HEK293 (cell line): Measurements from ENCODE around the gene LRRC47.

Experiments used
- ELK4 ChIP-seq: IDR thresholded peaks from 2 replicates; pipeline ENCODE4 v1.6.1; 2011; ENCODE audit warnings: mild to moderate bottlenecking, low read depth, low read length, borderline replicate concordance
- GFI1B ChIP-seq: fragments of 450-650 bp; formaldehyde crosslinking; IDR thresholded peaks from 2 replicates; pipeline ENCODE4 v1.5.1; 2016; ENCODE audit warnings: missing biosample characterization, missing genetic modification characterization
- GLI4 ChIP-seq: fragments of 450-650 bp; formaldehyde crosslinking; IDR thresholded peaks from 2 replicates; pipeline ENCODE4 v1.5.1; 2016; ENCODE audit warnings: missing biosample characterization, missing genetic modification characterization
- GLIS2 ChIP-seq: fragments of 450-650 bp; formaldehyde crosslinking; IDR thresholded peaks from 2 replicates; pipeline ENCODE4 v1.5.1; 2016; ENCODE audit warnings: missing biosample characterization, missing genetic modification characterization
- KLF1 ChIP-seq: fragments of 450-650 bp; formaldehyde crosslinking; IDR thresholded peaks from 2 replicates; pipeline ENCODE4 v1.5.1; 2016; ENCODE audit warnings: missing biosample characterization, missing genetic modification characterization
- PATZ1 ChIP-seq: fragments of 450-650 bp; formaldehyde crosslinking; IDR thresholded peaks from 2 replicates; pipeline ENCODE4 v1.5.1; 2016; ENCODE audit warnings: missing biosample characterization, missing genetic modification characterization
- PRDM1 ChIP-seq: fragments of 450-650 bp; formaldehyde crosslinking; IDR thresholded peaks from 2 replicates; pipeline ENCODE4; 2016; ENCODE audit warnings: missing biosample characterization, missing genetic modification characterization
- SCRT2 ChIP-seq: fragments of 450-650 bp; formaldehyde crosslinking; IDR thresholded peaks from 2 replicates; pipeline ENCODE4 v1.5.1; 2016; ENCODE audit warnings: missing biosample characterization, missing genetic modification characterization
- SETDB1 ChIP-seq: IDR thresholded peaks from one replicate; pipeline ENCODE4 v1.6.1; 2017; ENCODE audit warnings: mild to moderate bottlenecking, low read length, moderate library complexity, mixed read lengths; ENCODE audit not compliant: insufficient read length
- SP7 ChIP-seq: fragments of 450-650 bp; formaldehyde crosslinking; IDR thresholded peaks from 2 replicates; pipeline ENCODE4 v1.5.1; 2016; ENCODE audit warnings: missing biosample characterization, missing genetic modification characterization
- YY1 ChIP-seq: fragments of 450-650 bp; formaldehyde crosslinking; IDR thresholded peaks from 2 replicates; pipeline ENCODE4 v1.5.1; 2018; ENCODE audit warnings: missing biosample characterization, missing genetic modification characterization
- ZBTB20 ChIP-seq: fragments of 450-650 bp; formaldehyde crosslinking; IDR thresholded peaks from 2 replicates; pipeline ENCODE4 v1.5.1; 2016; ENCODE audit warnings: missing biosample characterization, missing genetic modification characterization
- ZBTB26 ChIP-seq: fragments of 450-650 bp; formaldehyde crosslinking; optimal IDR thresholded peaks from 2 replicates; pipeline ENCODE3; 2016; ENCODE audit warnings: missing biosample characterization, mild to moderate bottlenecking, missing genetic modification characterization
- ZFHX2 ChIP-seq: fragments of 450-650 bp; formaldehyde crosslinking; conservative IDR thresholded peaks from 2 replicates; pipeline ENCODE4 v1.5.1; 2016; ENCODE audit warnings: missing biosample characterization, missing genetic modification characterization
- ZNF138 ChIP-seq: fragments of 450-650 bp; formaldehyde crosslinking; IDR thresholded peaks from 2 replicates; pipeline ENCODE4 v1.5.1; 2016; ENCODE audit warnings: missing biosample characterization, missing genetic modification characterization, borderline replicate concordance
- ZNF175 ChIP-seq: fragments of 450-650 bp; formaldehyde crosslinking; IDR thresholded peaks from 2 replicates; pipeline ENCODE4 v1.5.1; 2016; ENCODE audit warnings: missing biosample characterization, missing genetic modification characterization
- ZNF19 ChIP-seq: fragments of 450-650 bp; formaldehyde crosslinking; IDR thresholded peaks from 2 replicates; pipeline ENCODE4; 2016; ENCODE audit warnings: missing biosample characterization, missing genetic modification characterization, low read depth
- ZNF24 ChIP-seq: fragments of 450-650 bp; formaldehyde crosslinking; IDR thresholded peaks from 2 replicates; pipeline ENCODE4 v1.5.1; 2016; ENCODE audit warnings: missing biosample characterization, missing genetic modification characterization
- ZNF311 ChIP-seq: fragments of 450-650 bp; formaldehyde crosslinking; IDR thresholded peaks from 2 replicates; pipeline ENCODE4 v1.5.1; 2017; ENCODE audit warnings: missing biosample characterization, missing genetic modification characterization, borderline replicate concordance
- ZNF426 ChIP-seq: fragments of 450-650 bp; formaldehyde crosslinking; IDR thresholded peaks from 2 replicates; pipeline ENCODE4 v1.5.1; 2017; ENCODE audit warnings: missing biosample characterization, missing genetic modification characterization, mild to moderate bottlenecking, inconsistent platforms, moderate library complexity
- ZNF449 ChIP-seq: fragments of 450-650 bp; formaldehyde crosslinking; IDR thresholded peaks from 2 replicates; pipeline ENCODE4 v1.5.1; 2017; ENCODE audit warnings: missing biosample characterization, mild to moderate bottlenecking, missing genetic modification characterization, moderate library complexity
- ZNF514 ChIP-seq: fragments of 450-650 bp; formaldehyde crosslinking; IDR thresholded peaks from 2 replicates; pipeline ENCODE4 v1.5.1; 2016; ENCODE audit warnings: missing biosample characterization, missing genetic modification characterization
- ZNF626 ChIP-seq: fragments of 450-650 bp; sonication (Bioruptor Pico); formaldehyde crosslinking; IDR thresholded peaks from 2 replicates; pipeline ENCODE4 v1.5.1; 2018; ENCODE audit warnings: missing biosample characterization, missing genetic modification characterization, inconsistent platforms
- ZNF777 ChIP-seq: fragments of 450-650 bp; formaldehyde crosslinking; IDR thresholded peaks from 2 replicates; pipeline ENCODE4 v1.5.1; 2017; ENCODE audit warnings: missing biosample characterization, missing genetic modification characterization, borderline replicate concordance
- TF ChIP-seq, protein P1 (sequence below): fragments of 450-650 bp; formaldehyde crosslinking; IDR thresholded peaks from 2 replicates; pipeline ENCODE4 v1.5.1; 2016; ENCODE audit warnings: missing biosample characterization, missing genetic modification characterization
- TF ChIP-seq, protein P2 (sequence below): sonication (generic); formaldehyde crosslinking; IDR thresholded peaks from 2 replicates; pipeline ENCODE4 v1.8.1; 2022; ENCODE audit warnings: mild to moderate bottlenecking, moderate library complexity, missing genetic modification reagents
- TF ChIP-seq, protein P3 (sequence below): fragments of 450-650 bp; formaldehyde crosslinking; IDR thresholded peaks from 2 replicates; pipeline ENCODE4 v1.5.1; 2017; ENCODE audit warnings: missing biosample characterization, missing genetic modification characterization

LRRC47 gene

DNA sequence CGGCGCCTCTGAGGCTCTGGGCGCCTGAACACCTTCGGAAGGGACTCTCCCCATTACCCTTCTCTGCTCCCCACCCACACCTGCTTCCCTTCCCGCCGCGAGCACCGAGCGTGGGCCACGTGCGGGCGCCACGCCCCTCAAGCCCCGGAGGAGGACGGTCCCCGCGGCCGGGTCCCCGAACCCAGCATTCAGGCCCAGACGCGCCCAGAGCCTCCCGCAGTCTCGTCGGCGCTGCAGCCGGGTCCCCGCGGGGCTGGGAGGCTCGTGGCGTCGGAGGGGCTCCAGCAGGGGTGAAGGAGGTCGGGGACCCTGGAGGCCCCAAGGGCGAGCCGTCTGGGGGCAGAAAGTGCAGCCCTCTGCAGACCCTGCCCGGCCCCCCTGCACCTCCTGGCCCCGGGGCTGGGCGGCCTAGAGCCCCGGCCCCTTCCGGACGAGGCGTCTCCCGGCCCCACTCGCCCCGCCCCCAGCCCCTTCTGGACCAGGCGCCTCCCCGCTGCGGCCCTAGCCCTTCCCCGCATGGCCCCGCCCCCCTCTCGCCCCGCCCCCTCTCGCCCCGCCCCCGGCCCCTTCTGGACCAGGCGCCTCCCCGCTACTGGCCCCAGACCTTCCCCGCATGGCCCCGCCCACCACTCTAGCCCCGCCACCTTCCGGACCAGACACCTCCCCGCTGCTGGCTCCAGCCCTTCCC lies 24.1 kb downstream of the LRRC47 start (continued):
- TF ChIP-seq ZNF19 (tag by site-specific recombination) (no peak), YY1 (no peak), ZNF449 (tag by site-specific recombination) (no peak), ZNF24 (tag by site-specific recombination) (no peak), ELK4 (no peak), SP7 (tag by site-specific recombination) (peak; percentile 52), GFI1B (tag by site-specific recombination) (no peak), ZBTB20 (tag by site-specific recombination) (peak; percentile 100), ZNF626 (tag by site-specific recombination) (no peak), GLIS2 (peak; percentile 62), ZNF311 (tag by site-specific recombination) (no peak), SCRT2 (tag by site-specific recombination) (no peak), PATZ1 (tag by site-specific recombination) (peak; percentile 38), ZNF777 (peak; percentile 25; the same call in 1 of the 2 replicates), KLF1 (peak; percentile 53; the same call in 1 of the 2 replicates), ZNF426 (tag by site-specific recombination) (no peak), SETDB1 (no peak), ZNF514 (no peak), ZFHX2 (peak; percentile 89), ZNF175 (tag by site-specific recombination) (no peak), PRDM1 (tag by site-specific recombination) (no peak), ZNF138 (tag by site-specific recombination) (no peak), ZBTB26 (tag by site-specific recombination) (peak; percentile 47), GLI4 (tag by site-specific recombination) (no peak)
- TF ChIP-seq, protein P1, sequence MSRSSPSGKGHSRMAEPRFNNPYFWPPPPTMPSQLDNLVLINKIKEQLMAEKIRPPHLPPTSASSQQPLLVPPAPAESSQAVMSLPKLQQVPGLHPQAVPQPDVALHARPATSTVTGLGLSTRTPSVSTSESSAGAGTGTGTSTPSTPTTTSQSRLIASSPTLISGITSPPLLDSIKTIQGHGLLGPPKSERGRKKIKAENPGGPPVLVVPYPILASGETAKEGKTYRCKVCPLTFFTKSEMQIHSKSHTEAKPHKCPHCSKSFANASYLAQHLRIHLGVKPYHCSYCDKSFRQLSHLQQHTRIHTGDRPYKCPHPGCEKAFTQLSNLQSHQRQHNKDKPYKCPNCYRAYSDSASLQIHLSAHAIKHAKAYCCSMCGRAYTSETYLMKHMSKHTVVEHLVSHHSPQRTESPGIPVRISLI (tag by site-specific recombination) = no peak
- TF ChIP-seq, protein P2, sequence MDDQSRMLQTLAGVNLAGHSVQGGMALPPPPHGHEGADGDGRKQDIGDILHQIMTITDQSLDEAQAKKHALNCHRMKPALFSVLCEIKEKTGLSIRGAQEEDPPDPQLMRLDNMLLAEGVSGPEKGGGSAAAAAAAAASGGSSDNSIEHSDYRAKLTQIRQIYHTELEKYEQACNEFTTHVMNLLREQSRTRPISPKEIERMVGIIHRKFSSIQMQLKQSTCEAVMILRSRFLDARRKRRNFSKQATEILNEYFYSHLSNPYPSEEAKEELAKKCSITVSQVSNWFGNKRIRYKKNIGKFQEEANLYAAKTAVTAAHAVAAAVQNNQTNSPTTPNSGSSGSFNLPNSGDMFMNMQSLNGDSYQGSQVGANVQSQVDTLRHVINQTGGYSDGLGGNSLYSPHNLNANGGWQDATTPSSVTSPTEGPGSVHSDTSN (CRISPR knock-in tag) = peak; percentile 45; the same call in 1 of the 2 replicates
- TF ChIP-seq, protein P3, sequence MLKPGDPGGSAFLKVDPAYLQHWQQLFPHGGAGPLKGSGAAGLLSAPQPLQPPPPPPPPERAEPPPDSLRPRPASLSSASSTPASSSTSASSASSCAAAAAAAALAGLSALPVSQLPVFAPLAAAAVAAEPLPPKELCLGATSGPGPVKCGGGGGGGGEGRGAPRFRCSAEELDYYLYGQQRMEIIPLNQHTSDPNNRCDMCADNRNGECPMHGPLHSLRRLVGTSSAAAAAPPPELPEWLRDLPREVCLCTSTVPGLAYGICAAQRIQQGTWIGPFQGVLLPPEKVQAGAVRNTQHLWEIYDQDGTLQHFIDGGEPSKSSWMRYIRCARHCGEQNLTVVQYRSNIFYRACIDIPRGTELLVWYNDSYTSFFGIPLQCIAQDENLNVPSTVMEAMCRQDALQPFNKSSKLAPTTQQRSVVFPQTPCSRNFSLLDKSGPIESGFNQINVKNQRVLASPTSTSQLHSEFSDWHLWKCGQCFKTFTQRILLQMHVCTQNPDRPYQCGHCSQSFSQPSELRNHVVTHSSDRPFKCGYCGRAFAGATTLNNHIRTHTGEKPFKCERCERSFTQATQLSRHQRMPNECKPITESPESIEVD (tag by site-specific recombination) = no peak
